Femur (tissue), 1 donor: Measurements from ENCODE around the gene TEX36.
A peak's percentile ranks its signal among the peaks of the same experiment; 100 is the strongest.
"Not testable (repeated sequence)": the region's sequence is repeated elsewhere in the genome, so short reads cannot be mapped to it uniquely, and the experiment has no call there.

Source experiments
- DNase-seq: peaks from one replicate; pipeline ENCODE4 v3.0.0-alpha.2; 2017

The TEX36 gene

DNA sequence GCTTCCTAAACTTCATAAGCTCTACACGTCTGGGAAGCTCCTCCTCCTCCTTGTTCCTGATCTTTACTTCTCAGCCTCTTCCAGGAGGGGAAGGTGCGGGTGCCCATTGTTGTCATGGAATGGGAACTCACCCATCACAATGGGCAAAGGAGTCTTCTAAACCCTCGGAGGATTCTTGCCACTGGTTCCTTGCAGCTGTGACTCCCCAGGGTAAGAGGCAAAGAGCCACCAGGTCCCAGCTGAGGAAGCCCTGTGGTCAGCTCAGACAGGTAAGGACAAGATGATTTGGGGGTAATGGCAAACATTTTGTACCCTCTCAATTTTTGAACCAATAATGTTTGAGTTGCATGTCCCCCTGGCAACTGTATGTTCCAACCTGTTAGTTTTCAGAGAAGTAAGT is at the start of gene TEX36:
TEX36 (minus strand) TSS at position 101 of the 400 bp plus-strand sequence. CDS start 174 bp downstream, outside the sequence.
- DNase-seq, result no peak

DNA sequence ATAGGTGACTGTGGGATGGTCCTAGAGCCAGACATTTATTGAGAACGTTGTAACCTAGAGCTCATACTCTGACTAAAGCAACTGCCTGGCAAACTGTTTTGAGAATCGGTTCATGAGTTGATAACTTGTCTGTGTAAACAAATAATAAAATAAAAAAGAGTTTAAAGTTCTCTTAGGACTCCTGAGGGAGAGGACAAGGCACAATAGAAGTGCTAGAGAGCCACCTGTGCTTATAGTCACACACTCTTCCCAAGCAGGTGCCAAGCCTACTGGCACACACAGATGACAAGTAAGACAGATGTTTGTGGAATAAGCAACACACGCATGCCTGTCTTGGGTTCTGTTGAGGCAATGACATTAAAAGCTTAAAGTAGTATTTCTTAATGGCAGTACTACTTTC is 44.5 kb upstream of the TEX36 start:
- DNase-seq, result no peak

DNA sequence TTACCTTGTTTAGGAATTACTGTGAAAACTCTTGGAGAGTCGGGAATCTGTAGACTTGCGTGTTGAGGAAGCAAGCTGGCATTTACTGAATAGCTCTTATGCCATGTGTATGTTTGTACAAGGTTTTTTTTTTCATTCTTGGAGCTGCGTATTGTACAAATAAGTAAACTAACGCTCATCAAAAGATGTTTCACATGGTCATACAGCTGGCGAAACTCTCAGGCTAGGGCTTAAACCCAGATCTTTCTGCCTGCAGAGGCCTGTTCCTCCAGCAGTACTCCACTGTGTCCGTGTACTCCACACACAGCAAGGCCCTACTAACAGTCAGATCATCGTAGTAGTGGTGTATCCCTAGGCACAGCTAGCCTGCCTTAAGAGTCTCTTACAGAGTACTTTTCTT is 44.0 kb upstream of the TEX36 start:
- no peak for DNase-seq

DNA sequence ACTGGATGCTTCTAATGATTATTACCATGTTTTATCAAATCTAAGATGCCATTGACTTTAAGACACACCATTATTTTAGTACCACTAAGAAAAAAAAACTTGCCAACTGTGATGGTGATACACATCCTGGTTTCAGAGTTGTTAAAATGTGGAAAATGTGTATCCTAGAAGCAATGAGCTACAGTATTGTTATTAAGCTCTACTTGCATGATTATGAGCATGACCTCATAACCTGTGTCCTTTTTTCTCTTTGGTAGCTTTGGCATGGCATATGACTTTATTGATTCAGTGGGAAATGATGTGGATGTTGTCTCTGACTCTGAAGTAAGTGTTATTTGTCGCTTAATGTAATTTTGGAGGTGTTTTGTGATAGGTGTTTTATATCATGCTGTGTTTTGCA is 39.8 kb upstream of the TEX36 start:
- DNase-seq, result no peak

DNA sequence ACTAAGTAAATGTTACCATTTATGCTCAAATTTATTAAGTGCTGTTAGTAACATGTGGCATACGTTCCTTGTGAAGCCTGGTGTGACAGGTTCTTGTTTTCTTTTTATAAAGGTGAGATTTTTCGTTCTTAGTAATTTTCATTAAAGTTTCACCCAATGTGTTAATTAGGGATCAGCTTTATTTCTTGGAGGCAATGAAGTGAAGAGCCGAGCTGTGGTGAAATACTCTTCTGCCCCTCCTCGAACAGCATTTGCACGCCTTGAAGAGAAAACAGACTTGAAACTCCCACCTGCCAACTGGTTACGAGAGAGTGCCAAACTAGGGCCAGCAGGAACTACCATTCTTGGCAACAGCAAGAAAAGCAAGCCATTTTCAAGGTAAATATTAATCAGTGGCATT is 38.1 kb upstream of the TEX36 start:
- DNase-seq, result no peak

DNA sequence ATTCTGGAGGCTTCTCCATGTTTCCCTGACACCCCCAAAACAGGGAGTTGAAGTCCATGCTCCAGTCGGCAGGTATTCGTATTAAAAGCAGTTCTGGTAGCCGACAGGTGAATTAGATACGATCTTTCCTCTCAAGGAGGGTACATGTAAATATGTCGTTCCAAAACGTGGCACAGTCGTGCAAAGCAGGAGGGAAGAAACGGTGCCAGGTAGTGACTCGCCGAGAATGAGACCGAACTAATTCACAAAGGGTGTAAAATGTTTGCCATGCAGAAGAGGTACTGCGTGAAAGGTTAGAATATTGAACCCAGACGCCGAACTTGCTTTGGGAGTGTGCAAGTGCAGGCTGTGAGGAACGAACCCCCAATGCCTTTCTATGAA is 37.0 kb upstream of the TEX36 start:
- no peak for DNase-seq

DNA sequence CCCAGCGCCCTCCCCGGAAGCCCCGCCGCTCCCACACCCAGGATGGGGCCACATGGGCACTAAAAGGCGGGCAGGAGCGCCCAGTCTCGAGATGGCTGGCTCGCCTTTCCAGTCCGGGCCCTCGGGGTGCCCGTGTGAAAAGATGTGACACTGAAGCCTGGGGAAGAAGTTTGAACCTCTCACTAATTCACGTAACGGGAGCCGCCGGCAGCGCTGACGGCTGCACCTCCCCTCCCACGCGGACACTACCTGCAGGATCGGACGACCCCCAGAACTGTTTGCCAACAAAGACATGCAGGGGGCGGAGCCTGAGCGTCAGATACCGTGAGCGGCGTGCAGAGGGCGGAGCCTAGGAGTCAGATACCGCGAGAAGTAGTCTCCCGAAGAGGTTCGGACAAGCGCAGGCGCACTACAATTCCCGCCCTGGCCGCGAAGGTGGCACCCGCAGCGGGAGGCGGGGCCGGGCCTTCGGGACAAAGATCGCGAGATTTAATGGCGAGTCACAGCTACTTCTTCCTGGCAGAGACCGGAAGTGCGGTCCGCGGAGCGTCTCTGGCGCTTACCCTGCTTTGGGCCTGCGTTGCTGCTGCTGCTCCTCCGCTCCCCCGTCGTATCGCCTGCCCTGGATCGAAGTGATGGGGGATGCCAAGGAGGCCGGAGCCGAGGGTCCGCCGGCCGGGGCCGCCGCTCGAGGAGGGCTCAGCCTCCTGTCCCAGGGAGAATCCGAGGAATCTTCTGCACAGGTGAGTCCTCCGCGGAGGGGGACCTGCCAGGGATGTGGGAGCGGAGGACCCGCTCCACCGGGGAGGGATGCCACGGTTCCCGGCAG is 36.4 kb upstream of the TEX36 start, which contains the start of gene EDRF1:
EDRF1 (plus strand) TSS at position 537 of the 829 bp plus-strand sequence; CDS start at position 636, 99 bp downstream.
- DNase-seq, result peak; percentile 100

- DNase-seq, result not testable (repeated sequence)
These were observed 31.8 kb upstream of the TEX36 start for GRCh38 chr10:125714728-125715127.

- no peak for DNase-seq
These were observed 28.3 kb upstream of the TEX36 start for GRCh38 chr10:125711110-125711750.

DNA sequence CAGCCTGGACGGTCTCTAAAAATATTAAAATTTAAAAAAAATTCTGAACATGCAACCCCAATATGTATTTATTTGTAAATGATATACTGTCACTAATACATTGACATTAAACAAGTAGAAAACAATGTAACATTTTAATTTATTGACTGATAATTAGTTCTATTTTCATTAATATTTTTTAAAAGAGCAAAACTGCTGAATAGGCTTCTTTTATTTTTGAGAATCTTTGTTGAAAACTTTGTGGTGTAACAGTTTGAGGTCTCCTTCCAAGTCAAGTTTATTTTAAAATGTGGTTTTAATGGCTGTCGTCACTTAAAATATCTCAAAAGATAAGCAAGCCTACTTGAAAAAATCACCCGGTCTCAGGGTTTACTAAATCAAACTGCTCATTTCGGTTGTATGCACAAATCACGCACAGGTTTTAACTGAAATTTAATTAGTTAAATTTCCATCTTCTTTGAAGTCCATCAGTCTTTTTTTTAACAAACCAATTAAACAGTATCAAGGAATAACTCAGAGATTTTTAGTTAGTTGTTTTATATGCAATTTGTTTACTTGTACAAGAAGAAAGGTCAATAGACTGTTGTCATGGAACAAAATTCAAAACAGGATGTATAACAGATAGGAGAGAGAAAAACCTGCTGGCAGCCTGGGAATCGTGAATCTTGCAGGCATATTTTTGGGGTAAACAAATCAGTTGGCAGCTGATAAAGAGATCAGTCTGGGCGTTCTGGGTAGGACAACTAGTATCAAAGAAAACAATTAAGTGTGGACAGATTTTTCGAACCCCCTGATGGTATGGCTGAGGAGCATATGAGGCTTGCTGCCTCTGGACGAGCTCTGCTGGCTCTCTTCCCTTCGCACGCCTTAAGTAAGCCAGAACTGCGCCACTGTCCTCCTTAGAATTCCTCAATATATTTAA is 26.9 kb upstream of the TEX36 start:
- no peak for DNase-seq

DNA sequence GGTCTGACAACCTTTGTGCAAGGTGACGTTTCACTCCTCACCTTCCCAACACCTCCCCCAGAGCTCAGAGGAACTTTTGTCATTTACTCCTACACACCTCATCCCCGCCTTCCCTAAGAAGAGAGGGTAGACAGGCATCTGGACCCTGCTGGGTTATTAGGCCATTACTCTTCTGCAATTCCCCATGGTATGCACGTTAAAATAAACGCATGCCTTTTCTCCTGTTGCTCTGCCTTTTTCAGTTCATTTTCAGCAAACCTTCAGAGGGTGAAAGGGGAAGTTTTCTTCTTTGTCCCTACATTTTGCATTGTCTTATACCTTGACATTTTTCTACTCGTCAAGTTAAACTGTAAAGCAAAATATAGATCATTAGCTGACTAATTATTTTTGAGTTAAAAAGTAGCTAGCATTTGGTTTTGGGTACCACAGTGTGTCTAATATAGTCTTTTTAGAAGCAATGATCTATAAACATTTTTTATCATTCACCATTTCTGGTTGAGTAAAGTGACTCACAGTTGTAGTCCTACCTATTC is 26.1 kb upstream of the TEX36 start:
- no peak for DNase-seq

DNA sequence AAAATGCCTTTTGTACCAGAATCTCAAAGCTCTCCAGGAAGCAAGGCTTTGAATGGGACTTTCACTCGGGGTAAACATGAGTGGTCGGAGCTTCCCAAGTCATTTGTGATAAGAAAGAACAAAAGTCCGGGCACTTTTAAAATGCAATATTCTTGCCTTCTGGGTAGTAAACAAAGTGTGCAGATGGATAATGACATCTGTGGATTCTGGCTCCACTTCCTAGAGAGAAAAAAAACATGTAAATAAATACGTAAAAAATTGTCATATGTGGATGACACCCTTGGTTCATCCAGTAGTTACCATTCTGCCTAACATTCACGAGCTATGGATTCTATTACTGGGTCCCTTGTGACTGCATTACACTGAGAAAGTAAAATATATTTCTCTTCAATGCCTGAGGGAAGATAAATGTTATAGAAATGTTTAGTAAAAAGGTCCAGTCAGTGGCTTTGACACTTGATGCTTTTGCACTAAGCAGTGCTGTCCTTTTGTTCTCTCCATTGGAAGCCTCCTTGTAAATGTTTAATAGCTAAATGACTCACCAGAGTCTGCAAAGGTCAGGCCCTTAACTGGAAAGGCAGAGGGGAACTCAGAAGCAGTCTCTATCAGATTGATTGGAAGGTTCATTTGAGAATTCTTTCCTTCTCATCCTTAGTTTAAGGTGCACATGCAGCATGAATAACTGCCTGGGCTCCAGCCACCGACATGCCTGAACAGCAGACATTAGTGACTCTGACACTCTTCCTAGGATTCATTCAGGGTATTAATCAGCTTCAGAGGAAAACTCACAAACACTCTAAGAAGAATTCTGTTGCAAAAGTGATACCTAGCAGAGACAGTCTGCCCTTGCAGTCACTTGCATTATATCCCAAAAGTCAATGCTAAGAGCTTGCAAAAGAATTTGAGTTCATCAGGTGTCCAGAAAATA is 24.8 kb upstream of the TEX36 start:
- DNase-seq, result no peak

DNA sequence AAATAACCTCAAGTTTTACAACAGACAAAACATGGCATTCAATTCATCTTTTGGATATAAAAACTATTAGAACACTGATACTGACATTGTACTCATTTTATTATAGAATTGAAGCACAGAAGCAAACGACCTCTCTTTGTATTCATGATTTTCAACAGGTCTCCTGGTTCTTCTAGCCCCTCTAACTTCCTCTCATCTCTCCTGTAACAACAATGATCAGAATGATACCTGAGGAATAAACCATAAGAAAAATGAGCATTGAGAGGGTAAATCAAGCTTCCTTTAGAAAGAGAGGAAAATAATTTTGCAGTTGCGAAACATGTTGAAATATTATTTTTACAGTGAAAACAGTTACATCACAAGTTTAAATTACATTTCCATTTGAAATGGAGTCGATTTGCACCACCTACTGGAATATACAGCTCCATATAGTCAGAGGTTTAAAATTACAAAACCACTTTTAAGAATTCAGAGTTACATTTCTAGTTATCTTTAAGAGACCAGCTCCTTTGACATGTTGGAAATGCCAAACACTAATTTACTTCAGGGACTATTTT is 17.5 kb upstream of the TEX36 start:
- DNase-seq, result no peak

DNA sequence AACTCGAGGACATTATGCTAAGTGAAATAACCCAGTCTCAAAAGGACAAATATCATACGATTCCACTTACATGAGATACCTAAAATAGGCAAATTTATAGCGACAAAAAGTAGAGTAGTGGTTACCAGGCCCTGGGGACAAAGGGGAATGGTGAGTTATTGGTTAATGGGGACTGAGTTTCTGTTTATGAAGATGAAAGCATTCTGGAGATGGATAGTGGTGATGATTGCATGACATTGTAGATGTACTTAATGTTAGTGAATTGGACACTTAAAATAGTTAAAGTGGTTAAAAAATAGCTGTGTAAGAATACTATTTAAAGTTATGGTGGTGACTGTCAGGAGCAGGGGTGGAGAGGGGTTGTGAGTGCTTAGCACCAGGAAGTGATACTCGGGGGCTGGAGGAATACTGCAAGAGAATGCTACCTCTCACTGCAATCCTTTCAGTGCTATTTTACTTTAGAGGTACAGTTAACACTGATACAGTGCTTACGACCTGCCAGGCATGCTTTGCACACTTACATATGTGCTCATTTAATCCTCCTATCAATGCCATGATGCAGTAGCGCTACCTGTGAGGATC is 16.7 kb upstream of the TEX36 start:
- no peak for DNase-seq

DNA sequence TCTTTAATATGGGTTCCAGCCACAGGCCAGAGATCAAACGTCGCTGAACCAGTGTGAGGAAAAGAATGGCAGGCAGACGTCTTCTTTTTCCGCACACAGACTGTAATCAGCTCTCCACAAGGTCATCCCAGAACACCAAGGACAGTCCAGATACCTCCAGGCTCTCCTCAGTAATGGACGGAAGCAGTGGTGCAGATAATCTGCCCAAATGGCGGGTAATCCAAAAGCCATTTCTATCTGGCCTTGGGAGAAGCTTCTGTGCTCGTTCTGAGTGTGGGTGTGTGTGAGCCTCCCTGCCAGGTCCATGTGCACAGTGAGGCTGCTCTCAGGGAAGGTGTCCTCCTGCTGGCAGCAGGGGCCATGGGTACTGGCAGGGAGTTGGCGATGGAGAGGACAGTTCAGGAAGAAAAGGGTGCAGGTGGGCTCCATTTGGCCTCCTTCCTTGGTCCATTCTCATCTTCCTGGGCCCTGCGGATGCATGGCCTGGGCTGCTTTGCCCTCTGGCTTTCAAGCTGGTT is 15.6 kb upstream of the TEX36 start:
- DNase-seq, result no peak

DNA sequence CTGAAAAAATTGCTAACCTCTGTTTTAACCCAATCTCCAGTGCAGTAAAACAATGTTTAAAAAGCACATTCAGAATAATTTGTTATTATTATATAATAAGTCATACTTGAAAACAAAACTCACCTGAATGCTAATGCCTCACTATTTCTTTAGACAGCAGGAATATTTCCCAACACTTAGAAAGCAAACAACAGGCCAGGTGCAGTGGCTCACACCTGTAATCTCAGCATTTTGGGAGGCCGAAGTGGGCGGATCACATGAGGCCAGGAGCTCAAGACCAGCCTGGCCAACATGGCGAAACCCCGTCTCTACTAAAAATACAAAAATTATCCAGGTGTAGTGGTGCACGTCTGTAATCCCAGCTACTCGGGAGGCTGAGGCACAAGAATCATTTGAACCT is 13.9 kb upstream of the TEX36 start:
- DNase-seq, result not testable (repeated sequence)

DNA sequence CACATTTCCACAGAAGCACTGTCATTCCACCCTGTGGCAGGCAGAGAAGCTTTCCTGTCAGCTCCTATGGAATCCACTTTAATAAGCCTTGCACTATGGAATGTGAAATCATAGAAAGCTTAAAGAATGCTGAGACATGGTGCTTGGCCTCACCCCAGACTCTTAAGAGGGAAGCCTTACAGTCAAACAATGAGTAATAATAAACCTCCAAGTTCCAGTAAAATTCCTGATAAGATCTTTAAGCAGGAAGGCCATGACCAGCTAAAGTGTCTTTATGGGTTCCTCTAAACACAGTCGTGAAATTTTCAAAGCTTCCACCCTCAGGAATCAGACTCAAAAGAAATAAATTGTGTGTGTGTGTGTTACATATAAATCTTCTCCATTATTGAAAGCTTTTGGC is 11.9 kb upstream of the TEX36 start:
- DNase-seq, result no peak

DNA sequence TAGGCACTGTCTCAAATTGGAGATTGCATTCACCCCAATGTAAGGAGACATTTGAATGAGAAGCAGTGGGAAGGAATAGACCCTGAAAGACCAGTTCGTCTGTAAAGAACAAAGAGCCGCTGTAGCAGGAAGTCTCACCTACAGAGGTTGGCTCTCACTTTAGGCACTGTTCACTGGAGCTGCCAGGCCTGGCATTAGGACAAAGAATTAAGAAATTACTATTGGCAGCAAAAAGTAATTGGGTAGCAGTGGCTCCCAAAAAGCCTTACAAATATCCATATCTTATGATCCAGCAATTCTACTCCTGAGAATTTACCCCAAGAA is 10.5 kb upstream of the TEX36 start:
- no peak for DNase-seq

DNA sequence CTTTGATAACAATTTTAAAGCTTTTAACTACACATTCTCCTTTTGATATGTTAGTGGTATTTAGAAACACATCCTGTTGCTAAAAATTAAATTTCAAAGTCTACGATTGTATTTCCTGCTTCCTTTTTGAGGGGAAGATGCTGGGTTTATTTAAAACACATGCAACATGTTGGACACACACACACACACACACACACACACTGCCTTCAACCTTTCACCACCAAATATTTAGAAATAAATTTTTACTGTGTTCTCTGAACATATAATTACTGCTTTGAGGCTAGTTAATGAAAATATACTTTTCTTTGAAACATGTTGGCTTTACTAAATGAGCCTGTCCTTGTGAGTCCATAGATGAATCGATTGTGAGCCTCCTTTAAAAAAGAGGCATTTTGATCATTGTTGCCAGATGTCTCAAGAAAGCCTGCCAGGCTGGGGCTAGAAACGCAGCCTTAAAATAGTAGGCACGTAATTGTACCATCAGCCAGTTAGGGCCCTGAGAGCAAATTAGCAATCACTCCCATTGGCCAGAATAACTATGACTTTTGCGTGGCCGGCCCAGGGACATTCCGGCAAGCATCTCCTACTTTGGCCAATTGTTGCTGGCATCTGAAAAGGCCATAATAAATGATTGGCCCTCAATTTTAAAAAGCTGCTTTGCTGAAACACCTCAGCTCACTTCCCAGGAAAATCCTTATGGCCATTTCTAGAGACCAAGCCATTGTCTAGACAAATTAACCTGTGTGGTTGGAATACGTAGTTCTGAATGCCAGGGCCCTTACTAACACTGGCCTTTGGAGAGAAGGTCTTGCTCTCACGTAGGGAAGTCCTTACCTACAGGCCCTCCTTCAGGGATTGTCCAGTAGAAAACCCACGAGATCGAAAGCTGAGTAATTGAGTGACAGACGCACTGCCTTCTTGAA is 9.9 kb upstream of the TEX36 start:
- no peak for DNase-seq

GRCh38 chr10:125692196-125692595 is 9.2 kb upstream of the TEX36 start:
- no peak for DNase-seq
